HG03064 (cell line): ENCODE data around the gene LBR.

Source experiments
- ATAC-seq: cut with Tn5 transposase; IDR thresholded peaks from one replicate; pipeline ENCODE4 v1.9.1; 2021; ENCODE audit warnings: low read depth; ENCODE audit not compliant: unreplicated experiment

Gene LBR

DNA sequence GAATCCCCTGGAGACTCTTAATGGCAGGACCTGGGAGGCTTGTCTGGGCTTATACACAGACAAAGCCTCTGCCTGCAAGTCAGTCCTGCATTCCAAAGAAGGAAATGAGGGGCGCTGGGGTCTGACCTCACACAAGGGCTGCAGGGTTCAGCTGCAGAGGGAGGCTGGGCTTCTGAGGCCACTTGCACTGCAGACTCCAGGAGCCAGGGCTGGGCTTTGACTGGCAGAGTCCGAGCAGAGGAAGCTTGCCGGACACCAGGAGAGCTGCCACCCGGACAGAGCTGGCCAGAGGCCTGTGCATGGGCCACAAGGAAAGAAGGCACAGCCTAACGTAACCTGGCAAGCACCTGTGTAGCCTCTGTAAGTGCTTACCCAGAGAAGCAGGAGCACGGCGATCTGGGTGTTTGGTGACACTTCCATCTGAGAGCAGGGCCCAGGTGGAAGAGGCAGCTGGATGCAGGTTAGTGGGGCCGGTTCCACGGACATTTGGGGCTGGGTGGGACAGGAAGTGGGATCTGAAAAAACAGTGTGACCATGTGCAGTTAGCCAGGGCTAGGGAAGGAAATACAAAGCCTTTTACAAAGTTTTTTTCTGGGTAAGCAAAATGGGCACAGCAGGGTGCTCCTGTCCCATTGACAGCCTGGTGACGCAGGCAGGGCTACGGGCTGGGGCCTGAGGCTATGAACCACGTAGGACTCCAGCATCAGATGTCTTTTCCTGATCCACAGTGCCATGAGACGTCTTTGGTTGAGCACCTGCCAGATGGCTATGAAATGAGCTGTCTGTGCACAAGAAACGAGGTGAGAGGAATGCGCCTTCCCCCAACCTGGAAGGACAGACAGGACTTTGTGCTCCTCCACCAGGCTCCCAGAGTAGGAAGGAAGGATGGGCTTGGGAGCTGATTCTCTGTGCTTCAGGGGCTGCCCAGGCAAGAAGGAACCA lies 37.3 kb upstream of the LBR start:
- no peak for ATAC-seq

DNA sequence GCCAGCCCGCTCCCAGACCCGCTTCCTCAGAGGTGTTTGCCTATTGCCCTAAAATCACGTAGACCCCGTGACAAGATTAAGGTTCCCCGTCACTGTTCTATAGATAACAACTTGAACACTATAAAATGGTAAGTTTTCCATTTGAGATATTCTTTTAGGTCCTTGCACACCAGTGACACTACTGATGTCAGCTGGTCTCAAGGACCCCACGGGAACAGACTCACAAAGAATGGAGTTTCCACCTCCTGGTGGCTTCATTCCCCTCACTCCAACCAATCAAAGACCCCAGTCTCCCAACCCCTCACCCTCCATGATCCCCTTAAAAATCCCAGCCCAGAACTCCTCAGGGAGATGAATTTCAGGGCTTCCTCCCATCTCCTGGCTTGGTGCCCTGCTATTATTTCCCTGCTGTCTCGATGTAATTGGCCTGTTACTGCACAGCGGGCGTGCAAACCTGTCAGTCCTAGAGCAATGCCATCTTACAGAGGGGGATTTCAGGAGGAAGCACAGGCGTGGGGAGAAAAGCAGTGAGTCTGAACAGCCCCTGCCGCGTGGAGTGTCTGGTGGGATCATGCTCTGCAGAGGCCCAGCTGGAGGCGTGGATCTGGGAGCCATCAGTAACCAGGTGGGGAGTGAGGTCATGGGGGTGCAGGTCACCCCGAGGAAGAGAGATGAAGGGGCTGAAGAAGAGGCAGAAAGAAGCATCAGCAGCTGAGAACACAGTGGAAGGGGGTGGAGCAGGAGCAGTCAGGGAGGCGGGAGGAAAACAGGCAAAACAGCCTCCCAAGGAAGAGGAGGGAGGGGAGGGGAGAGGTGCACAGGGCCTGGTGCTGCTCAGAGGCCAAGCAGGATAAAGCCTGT lies 35.1 kb upstream of the LBR start:
- ATAC-seq, result no peak

DNA sequence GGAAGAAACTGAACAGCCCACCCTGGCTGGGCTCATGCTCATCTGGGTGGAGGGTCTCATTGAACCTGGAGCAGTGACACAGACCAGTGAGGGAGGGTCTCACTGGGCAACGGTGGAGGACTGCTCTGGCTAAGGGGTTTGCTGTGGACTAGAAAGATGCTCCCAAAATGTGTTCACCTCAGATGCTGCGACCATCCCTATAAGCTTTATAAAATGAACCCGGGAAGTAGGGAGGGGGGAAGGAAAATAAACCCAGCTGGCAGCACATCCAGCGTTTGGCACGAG lies 34.5 kb upstream of the LBR start:
- no peak for ATAC-seq

DNA sequence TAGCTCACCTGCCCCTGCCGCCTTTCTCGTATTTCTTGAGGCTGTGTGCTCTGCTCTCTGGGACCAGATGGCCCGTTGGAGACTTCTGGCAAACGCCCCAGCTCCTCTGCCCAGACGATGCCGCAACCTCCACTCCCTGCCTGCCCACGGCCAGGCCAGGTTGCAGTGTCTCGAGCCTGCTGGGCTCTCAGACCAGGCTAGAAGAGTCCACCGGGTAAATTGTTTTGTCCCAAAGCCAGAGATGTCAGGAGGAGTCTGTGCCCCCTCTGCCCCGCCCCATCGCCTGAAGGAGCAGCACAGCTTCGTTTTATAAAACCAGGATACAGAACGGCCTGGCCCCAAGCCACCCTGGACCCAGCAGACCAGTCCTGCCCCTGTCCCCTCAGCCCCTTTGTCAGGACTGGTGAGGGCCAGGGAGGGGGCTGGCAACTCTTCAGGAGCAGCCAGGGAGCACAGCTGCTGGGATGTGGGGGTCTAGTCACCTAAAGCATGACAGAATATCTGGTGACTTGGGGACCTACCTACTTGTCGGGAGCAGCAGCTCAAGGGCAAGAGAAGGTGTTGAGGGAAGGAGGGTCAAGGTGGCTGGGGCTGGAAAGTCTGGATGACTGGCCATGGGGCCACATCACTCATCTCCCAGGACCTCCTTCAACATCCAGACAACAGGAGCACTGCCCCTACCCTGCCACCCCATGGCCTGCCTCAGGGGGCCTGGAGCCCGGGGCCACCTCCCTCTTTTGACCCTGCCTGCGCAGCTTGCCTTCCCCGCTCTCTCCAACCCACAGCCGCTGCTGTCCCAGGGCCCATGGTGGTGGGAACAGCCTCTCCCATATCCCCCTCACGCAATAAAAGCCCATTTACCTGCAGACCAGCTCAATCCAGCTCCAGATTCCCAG lies 33.9 kb upstream of the LBR start:
- ATAC-seq, result no peak

DNA sequence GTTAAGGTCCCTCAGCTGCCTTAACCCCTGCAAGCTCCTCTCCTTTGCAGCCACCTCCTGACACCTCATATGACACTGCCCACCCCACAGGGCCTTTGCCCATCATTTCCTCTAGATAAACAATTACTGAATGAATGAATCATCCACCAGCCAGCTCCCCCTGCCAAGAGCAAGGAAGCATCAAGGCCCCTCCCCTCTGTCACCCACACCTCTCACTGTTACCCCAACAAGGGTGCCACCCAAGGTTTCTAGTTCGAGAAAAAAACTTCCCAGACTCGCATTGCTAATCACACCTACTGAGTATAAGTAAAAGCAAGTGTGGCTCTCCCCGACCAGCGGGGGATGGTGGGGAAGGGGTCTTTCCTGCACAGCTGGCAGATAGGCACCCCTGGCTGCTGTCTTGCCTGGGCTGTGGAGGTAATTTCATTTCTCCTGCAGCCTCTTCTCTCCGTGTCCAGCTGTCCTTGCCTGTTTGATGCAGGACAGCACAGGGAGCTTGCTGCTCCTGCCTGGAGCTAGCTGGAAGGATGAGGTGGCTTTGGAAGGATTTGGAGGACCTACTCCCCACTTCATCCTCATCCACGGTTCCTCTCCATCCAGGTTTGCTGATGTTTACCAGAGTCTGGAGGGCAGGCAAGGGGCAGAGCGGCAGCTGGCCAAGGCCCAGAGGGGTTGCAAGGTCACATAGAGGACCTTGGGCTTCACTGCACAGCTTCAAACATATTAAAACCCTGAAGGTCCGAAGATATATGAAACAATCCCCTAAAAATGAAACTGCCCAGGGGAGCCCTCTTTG lies 33.1 kb upstream of the LBR start:
- ATAC-seq, result no peak

DNA sequence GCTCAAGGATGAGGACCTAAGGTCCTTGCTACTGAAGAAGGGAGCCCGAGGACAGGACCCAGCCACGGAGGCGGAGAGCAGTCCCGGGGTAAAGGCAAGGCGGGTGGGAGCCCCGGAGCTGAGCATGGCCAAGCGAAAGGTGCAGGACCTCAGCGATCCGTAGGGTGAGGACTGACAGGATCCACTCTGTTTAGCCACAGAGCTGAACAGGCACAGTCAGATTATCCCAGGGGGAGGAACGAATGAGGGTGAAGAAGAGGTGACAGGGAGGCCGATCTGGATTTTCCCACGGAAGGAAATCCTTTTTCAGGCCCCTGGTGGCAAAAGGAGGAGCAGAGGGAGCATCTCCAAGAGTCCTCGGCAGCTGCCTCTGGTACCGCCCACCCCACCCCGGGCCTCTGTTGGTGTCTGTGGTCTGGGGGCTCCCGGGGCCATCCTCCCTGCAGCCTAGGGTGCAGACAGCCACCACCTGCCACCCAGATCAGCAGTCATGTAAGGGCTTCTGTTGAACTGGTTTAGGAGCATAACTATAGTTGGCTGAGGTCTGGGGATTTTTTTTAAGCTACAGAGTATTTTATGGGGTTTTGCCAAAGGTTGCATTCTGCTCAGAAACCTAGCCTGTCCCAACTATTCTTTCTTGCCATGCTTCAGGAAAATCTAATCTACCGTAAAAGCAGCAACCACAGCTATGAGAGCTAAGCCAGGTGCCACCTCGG lies 32.3 kb upstream of the LBR start:
- ATAC-seq, result no peak

DNA sequence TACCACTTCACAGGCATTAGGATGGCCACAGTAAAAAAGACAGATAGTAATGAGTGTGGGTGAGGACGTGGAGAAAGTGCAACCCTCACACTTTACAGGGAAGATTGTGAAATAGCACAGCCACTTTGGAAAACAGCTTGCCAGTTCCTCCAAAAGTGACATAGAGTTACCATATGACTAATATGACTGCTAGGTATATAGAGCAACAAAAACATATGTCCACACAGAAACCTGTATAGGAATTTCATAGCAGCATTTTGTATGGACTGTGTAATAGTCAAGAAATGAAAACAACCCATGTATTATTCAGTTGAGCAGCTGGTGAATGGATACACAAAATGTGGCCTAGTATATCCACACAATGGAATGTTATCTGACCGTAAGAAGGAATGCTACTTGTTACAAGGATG lies 30.4 kb upstream of the LBR start:
- ATAC-seq, result no peak

DNA sequence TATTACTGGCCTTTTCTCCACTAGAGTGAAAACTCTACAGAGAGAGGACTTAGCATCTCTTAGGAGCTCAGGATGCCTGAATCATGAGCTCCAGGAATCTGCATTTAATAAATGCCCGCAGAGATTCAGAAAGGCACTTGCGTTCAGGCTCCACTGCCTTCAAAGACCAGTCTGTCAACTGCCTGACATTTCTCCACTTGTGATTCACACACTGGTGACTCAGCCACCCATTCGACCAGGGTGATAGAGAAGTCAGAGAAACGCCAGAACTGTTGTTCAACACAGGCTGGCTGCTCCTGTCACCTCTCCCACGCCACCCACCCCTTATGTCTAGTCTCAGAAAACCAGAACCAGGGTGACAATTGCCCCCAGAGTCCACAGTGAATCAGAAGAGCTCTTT lies 26.9 kb upstream of the LBR start:
- peak; percentile 72 for ATAC-seq

DNA sequence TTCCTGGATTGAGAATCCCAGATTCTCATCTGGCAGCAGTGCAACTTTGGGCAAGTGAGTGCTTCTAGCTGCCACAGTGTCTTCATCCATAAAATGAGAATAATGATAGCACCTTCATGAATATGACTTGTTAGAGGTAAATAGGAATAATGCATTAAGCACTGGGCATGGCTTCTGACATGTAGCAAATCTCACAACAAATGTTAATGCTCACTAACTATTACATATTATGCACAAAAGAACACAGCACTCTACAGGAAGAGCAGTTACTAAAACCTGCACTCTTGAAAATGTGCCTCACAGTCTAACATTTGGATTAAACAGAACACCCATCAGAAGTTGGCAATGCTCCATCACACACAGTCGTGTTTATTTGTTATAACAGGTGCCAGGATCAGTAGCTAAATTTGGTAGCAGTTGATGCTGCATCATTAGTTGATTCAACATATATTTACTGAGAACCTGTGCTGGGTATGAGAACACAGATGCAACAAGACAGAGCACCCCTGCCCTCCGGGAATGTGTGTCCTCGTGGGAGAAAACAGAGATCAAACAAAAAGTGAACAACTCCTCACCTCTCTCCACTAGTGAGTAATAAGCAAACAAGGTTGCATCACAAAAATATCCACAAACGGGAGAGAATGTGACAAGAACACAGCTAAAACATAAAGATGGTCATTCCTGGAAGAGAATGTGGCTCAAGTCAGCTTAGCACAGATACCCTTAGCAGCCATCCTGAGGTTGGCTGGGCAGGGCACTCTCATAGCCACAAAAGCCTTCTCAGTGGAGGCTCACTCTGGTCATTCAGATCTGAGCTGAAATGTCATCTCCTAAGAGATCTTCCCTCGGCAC lies 26.2 kb upstream of the LBR start:
- ATAC-seq, result peak; percentile 21

DNA sequence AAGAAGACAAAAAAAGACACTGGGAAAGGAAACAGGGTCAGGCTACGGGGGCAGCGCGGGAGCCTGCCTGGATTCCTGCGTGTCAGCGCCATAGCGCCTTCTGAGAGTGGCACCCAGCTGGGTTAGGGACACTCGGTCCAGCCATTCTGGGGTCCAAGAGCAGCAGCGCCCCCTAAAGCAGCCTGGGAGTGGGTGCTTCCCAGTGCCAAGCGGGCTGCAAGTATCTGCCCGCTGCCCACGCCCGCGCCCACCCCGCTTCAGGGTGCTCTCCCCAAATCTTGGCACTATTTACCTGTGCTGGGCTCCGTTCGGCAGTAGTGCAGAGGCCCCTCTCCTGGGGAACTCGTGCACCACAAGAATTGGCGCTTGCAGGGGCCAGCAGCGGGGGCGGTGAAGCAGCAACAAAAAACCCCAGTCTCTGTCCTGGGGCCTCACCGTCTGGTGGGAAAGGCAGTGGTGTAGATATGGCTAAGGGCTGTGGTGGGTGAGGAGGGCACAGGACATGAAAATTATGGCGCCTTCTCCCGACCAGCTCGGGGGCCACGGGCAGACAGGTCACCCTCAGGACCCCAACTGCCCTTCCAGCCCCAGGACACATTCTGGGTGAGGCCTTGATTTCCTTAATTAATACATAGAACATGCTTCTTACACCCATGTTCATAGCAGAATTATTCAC lies 24.1 kb upstream of the LBR start:
- ATAC-seq, result no peak

DNA sequence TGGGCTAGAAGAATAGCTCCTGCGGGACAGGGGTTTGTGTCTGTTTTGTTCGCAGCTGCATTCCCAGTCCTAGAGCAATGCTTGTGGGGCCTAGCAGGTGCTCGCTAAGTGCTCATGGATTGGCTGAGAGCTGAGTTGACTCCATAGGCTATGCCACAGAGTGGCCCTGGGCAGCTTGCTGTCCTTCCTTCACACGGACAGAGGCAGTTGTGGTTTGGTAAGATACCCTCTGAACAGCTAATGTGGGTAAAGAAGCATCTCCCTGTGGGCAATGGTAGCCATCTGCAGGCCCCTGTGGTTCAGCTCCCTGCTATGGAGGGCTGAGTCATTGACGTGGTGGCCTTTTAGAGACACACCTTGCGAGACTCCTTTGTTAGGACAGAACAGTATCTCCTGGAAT lies 23.5 kb upstream of the LBR start:
- no peak for ATAC-seq

DNA sequence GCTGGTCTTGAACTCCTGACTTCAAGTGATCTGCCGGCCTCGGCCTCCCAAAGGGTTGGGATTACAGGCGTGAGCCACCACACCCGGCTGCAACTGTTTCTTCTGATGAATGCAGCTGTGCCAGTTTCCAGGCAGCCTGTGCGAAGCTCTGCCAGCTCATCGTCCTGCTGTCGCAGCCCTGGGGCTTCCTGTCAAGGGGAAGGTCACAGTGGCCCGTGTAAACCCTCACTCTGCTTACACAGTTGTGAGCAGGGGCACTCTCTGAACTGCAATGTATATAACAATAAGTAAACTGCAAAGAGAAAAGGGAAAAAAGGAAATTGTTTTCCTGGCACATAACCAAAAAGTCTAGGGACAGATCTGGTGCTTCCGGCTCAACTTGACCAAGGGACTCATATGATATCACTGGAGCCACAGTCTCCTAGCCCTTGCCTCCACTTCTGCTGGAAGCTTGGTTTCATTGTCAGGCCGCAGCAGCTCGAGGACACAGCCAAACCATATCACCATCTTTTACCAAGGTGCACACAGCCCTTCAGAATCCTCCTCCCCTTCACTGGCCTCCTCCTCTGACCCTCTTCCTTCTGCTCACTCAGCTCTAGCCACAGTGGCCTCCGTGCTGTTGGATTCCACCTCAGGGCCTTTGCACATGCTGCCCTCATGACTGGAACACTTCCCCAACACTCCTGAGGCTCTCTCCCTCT lies 22.8 kb upstream of the LBR start:
- ATAC-seq, result no peak

DNA sequence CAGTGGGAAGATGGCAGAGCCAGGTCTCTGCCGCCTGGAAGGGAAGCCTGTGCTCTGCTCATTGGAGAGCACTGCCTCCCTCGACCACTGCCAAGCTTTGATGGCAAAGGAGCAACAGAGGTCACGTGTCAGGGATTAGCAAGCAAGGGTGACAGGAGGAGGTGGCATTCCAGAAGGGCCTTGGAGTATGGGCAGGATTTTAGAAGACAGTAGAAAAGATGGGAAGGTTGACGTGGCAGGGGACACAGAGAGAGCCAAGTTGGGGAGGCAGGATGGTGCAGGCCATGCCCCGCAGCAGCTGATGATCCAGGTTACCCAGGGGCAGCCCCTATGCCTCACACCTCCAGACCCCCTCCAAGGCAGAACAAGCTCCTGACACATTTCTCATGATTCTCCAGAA lies 21.9 kb upstream of the LBR start:
- no peak for ATAC-seq

DNA sequence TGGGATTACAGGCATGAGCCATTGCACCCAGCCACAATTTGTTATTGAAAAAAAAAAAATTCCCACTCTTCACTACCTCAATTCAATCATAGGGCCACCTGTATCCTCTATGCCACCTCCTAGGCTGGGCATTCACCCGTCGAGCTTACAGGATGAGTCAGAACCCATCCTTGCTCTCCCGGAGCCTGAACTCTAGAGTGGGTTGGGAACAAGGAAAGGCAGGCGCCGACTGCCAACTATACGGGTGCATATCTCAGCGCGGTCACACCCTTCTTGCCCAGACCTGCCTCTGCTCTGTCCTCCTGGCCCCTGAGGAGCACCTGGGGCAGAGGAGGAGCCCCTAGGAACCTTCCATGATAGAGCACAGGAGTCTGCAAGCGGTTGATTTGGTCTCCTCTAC lies 21.4 kb upstream of the LBR start:
- ATAC-seq, result no peak

DNA sequence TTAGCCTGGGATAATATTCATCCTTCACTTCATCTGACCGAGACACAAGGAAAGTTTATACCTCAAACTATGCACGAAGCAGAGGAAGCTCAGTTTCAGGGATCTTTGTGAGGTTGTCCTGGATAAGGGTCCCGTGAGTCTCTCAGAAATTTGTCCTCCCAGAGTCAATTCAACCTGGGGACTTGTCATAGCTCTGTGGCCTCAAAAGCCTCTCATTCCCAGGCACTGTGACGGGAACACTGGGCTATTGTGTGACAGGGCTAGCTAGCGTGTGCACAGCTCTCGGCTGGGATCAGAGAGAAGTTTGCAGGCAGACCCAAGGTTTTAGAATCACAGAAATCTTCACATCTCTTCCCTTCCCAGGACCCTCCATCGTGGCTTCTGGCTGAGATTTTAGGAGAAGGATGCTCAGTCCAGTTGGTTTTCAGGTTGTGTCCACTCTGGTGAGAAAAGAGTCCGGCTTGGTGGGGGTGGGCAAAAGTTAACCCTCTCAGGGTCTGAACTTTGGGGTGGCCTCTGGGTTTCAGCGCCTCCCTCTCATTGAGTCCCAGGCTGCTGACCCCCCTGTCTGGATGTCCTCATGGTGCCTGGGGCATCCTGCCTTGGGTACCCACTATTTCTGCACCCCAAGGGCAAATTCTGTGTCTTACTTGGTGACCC lies 20.4 kb upstream of the LBR start:
- ATAC-seq, result no peak

DNA sequence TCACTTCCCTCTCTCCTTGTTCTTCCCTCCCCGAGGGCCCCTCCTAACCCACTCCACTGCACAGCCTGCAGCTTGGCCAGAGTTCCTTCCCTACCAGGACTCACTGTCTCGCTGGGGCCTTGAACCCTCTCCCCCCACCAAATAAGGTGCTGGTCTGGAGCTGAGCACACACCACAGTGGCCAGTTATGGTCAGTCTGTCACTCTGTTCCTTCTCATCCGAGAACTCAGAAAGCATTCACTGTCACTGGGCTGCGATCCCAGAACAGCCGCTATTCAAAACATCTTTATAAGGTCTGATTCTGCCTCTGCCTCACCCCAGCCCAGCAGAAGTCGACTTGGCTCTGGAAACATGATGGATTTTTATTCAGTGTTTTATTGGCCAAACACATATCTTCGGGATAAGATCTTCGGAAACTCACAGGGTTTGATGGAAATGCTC lies 19.8 kb upstream of the LBR start:
- ATAC-seq, result no peak
